SK-N-SH (cell line): ENCODE measurements around the gene ACOT9.
A peak's percentile ranks its signal among the peaks of the same experiment; 100 is the strongest.

Experiments used
- EZH2phosphoT487 ChIP-seq: fragments of 200-600 bp; sonication (generic); IDR thresholded peaks from 2 replicates; pipeline ENCODE4 v1.6.1; 2017; ENCODE audit warnings: low read depth, mixed run types, mild to moderate bottlenecking, antibody characterized with exemption, moderate library complexity, borderline replicate concordance
- GABPA ChIP-seq: IDR thresholded peaks from 2 replicates; pipeline ENCODE4 v1.4.0; 2012; ENCODE audit warnings: low read depth, mild to moderate bottlenecking
- JUND ChIP-seq: IDR thresholded peaks from 2 replicates; pipeline ENCODE4 v1.4.0; 2012
- MEF2A ChIP-seq: IDR thresholded peaks from 2 replicates; pipeline ENCODE4 v1.4.0; 2012; ENCODE audit warnings: low read depth, borderline replicate concordance
- POLR2AphosphoS5 ChIP-seq: IDR thresholded peaks from 2 replicates; pipeline ENCODE4 v1.6.1; 2012; ENCODE audit warnings: low read depth, low read length
- RAD21 ChIP-seq: IDR thresholded peaks from 2 replicates; pipeline ENCODE4 v1.6.1; 2012; ENCODE audit warnings: mild to moderate bottlenecking, low read length
- REST ChIP-seq: IDR thresholded peaks from 2 replicates; pipeline ENCODE4 v1.6.1; 2012; ENCODE audit warnings: mild to moderate bottlenecking, low read depth, low read length, moderate library complexity
- TAF1 ChIP-seq: IDR thresholded peaks from 2 replicates; pipeline ENCODE4 v1.6.1; 2012; ENCODE audit warnings: low read depth, mild to moderate bottlenecking, low read length, moderate library complexity, borderline replicate concordance
- YY1 ChIP-seq: IDR thresholded peaks from 2 replicates; pipeline ENCODE4 v1.4.0; 2012; ENCODE audit warnings: low read depth, mild to moderate bottlenecking
- TF ChIP-seq, protein P1 (sequence below): fragments of 200-600 bp; sonication (generic); IDR thresholded peaks from 2 replicates; pipeline ENCODE4 v1.6.1; 2017; ENCODE audit warnings: antibody characterized with exemption, mild to moderate bottlenecking, moderate library complexity

DNA sequence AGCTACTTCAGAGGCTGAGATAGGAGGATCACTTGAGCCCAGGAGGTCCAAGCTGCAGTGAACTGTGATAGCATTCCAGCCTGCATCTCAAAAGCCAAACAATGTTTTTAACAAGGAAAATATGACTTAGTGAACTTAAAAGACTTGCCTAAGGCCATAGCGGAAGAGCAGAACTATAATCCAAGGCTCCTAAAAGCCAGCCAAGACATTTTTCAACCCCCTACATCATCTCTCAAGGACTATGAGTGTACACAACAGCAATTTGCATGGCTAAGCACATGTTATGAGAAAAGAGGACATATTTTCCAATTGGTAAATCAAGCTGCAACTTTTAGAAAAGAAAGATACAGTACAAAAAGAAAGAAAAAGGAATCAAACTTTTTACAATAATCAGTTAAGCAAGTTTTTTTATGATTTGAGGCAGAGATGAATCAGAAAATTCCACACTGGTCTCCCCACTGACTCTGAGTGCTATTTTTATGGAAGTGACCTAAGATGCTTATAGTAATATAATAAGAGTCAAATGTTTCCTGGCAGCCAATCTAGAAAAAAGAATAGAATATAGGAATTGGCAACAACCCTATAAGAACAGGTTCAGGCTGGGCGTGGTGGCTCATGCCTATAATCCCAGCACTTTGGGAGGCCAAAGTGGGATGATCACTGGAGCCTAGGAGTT is 9.8 kb upstream of the ACOT9 start:
- TF ChIP-seq, protein P1, sequence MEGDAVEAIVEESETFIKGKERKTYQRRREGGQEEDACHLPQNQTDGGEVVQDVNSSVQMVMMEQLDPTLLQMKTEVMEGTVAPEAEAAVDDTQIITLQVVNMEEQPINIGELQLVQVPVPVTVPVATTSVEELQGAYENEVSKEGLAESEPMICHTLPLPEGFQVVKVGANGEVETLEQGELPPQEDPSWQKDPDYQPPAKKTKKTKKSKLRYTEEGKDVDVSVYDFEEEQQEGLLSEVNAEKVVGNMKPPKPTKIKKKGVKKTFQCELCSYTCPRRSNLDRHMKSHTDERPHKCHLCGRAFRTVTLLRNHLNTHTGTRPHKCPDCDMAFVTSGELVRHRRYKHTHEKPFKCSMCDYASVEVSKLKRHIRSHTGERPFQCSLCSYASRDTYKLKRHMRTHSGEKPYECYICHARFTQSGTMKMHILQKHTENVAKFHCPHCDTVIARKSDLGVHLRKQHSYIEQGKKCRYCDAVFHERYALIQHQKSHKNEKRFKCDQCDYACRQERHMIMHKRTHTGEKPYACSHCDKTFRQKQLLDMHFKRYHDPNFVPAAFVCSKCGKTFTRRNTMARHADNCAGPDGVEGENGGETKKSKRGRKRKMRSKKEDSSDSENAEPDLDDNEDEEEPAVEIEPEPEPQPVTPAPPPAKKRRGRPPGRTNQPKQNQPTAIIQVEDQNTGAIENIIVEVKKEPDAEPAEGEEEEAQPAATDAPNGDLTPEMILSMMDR, result no peak
- TF ChIP-seq POLR2AphosphoS5 (no peak), RAD21 (no peak), YY1 (no peak), MEF2A (peak; percentile 81), TAF1 (no peak), JUND (0 out of 2 replicates have a peak, but pooled peaks have one; percentile 13), REST (no peak), GABPA (no peak), EZH2phosphoT487 (no peak)
